T-helper 2 cell (primary cell): ENCODE measurements around the gene TUBB2B.

ENCODE experiments used
- DNase-seq, 5 experiments: peaks; one replicate each; pipeline versions ENCODE4 v3.0.0 to v3.0.0-alpha.2; 2012 to 2022

Gene TUBB2B

GRCh38 chr6:3232017-3232945 lies 4.8 kb upstream of the TUBB2B start:
- no peak for DNase-seq

- no peak for DNase-seq
These were observed 4.0 kb upstream of the TUBB2B start for GRCh38 chr6:3231247-3232016.

GRCh38 chr6:3230900-3231246 lies 3.4 kb upstream of the TUBB2B start:
- DNase-seq = no peak

- no peak for DNase-seq
These were observed 2.9 kb upstream of the TUBB2B start for GRCh38 chr6:3230256-3230882.

GRCh38 chr6:3229566-3230178 lies 2.2 kb upstream of the TUBB2B start:
- DNase-seq = peak in 1 of 5 experiments; percentile 32

- peak in 3 of 5 experiments; percentile 29 to 58 (median 40) for DNase-seq
These were observed 1.5 kb upstream of the TUBB2B start for GRCh38 chr6:3228771-3229565.

GRCh38 chr6:3228046-3228671 lies 706 bp upstream of the TUBB2B start:
- peak in 1 of 5 experiments; percentile 25 for DNase-seq

- peak in 1 of 5 experiments; percentile 40 for DNase-seq
These were observed 731 bp downstream of the TUBB2B start for GRCh38 chr6:3226481-3227362.

GRCh38 chr6:3226042-3226441 lies 1.4 kb downstream of the TUBB2B start:
- no peak for DNase-seq

GRCh38 chr6:3222506-3223038 lies 4.9 kb downstream of the TUBB2B start:
- DNase-seq = no peak

GRCh38 chr6:3221578-3221977 lies 5.9 kb downstream of the TUBB2B start:
- no peak for DNase-seq

GRCh38 chr6:3220366-3220765 lies 7.1 kb downstream of the TUBB2B start:
- no peak for DNase-seq

GRCh38 chr6:3218266-3218665 lies 9.2 kb downstream of the TUBB2B start:
- no peak for DNase-seq

GRCh38 chr6:3217286-3217685 lies 10.2 kb downstream of the TUBB2B start:
- no peak for DNase-seq

- no peak for DNase-seq
These were observed 12.6 kb downstream of the TUBB2B start for GRCh38 chr6:3214898-3215297.

- no peak for DNase-seq
These were observed 14.1 kb downstream of the TUBB2B start for GRCh38 chr6:3213334-3213695.

- DNase-seq = no peak
These were observed 15.2 kb downstream of the TUBB2B start for GRCh38 chr6:3212261-3212660.

- DNase-seq = no peak
These were observed 15.8 kb downstream of the TUBB2B start for GRCh38 chr6:3211681-3212080.

GRCh38 chr6:3210024-3210610 lies 17.3 kb downstream of the TUBB2B start:
- no peak for DNase-seq
